COLO829 (cell line): ENCODE measurements around the gene CARS2.
"Not testable (repeated sequence)": the region's sequence is repeated elsewhere in the genome, so short reads cannot be mapped to it uniquely, and the experiment has no call there.

Experiments
- DNase-seq: peaks from one replicate; pipeline ENCODE4 v3.0.0; 2012; ENCODE audit warnings: low spot score

The CARS2 gene

GRCh38 chr13:110706570-110707372, 855 bp upstream of the CARS2 start:
- no peak for DNase-seq

DNA sequence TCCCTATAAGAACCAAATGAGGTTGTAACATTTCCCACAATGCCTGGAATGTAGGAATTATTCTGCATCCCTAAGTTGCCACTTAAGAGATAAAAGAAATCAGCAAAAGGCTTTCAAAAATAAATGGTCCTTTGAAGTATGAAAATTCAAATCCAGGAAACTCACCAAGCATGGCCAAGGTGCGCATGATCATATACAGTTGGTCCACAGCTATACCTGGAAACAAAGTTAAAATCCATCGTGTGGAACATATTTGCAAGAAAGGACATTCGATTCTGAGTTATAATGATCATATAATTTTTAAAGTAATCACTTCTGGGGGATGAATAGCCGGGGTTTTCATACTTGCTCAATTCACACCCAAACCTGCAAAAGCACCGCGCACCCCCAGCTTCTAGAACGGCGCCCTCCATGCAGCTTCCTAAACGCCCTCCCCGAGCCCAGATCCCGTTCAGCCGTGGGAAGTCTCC, 525 bp downstream of the CARS2 start:
- DNase-seq: no peak

GRCh38 chr13:110702591-110703526, 3.1 kb downstream of the CARS2 start:
- no peak for DNase-seq

DNA sequence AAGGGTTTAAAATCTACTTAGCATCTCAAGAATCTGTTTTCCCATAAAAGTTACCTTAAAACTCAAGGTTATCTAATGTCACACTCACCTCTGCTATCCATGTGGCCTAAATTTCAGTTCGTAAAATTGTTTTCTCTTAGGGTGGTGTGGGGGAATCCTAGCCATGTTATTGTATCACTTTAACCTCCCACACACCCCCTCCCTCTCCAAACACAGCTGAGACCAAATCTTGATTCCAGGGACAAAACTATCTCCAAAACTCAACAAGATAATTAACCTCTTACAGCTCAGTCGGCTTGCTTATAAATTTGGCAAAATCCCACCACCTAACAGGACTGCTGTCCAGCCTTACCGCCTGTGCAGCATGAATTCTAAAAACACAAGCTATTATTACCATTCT, 3.8 kb downstream of the CARS2 start:
- DNase-seq: no peak

GRCh38 chr13:110701061-110701460, 4.9 kb downstream of the CARS2 start:
- DNase-seq: not testable (repeated sequence)

GRCh38 chr13:110700641-110701040, 5.3 kb downstream of the CARS2 start:
- DNase-seq: no peak

DNA sequence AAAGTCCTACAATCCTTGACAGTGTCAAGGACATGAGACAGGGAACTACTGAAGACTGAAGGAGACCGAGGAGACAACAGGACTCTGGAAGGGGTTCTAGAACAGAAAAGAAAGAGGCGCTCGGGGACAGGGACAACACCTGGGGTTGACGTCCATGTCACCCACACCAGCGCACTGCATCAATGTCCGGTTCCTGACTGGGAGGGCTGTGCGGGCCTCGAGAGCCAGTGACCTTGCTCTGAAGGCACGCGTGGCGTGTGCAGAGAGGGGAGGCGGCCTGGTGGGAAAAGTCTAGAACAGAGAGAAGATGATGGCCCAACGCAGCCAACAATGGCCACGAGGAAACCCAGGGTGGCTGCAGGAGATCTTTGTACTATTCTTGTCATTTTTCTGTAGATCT, 5.7 kb downstream of the CARS2 start:
- no peak for DNase-seq

- DNase-seq: no peak
These were observed 6.5 kb downstream of the CARS2 start for GRCh38 chr13:110699148-110700145.

DNA sequence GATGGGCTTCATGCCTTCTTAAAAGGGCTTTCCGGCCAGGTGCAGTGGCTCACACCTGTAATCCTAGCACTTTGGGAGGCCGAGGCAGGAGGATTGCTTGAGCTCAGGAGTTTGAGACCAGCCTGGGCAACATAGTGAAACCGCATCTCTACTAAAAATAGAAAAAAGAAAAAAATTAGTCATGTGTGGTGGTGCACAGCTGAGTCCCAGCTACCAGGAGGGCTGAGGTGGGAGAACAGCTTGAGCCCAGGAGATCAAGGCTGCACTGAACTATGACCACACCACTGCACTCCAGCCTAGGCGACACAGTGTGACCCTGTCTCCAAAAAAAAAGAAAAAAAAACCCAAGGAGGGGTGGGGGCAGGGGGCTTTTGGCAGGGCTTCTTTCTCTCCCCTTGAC, 7.2 kb downstream of the CARS2 start:
- DNase-seq: no peak

- no peak for DNase-seq
These were observed 8.1 kb downstream of the CARS2 start for GRCh38 chr13:110697842-110698241.

GRCh38 chr13:110696776-110697175, 9.1 kb downstream of the CARS2 start:
- DNase-seq: no peak

- not testable (repeated sequence) for DNase-seq
These were observed 10.1 kb downstream of the CARS2 start for GRCh38 chr13:110695774-110696173.

DNA sequence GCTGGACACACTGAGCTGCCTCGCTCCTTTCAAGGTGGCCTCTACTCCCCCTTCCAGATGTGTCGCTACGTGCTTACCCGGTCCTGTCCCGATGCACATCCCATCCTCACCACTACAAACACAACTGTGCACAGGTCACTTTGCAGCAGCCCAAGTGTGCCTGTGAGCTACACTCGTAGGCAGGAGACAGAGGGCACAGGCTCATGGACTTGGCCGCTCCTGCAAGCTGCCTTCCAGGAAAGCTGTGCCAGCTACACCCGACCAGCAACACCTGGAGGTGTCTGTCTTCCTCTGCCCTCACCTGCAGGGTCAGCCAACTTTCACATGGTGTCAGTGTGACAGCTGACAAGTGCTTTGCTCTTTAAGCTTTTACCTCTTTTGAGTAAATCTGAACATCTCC, 15.4 kb downstream of the CARS2 start:
- no peak for DNase-seq

GRCh38 chr13:110689711-110690110, 16.2 kb downstream of the CARS2 start:
- DNase-seq: no peak

- DNase-seq: no peak
These were observed 16.9 kb downstream of the CARS2 start for GRCh38 chr13:110689041-110689440.

- no peak for DNase-seq
These were observed 18.2 kb downstream of the CARS2 start for GRCh38 chr13:110687736-110688135.

GRCh38 chr13:110685305-110686020, 20.5 kb downstream of the CARS2 start:
- no peak for DNase-seq

- no peak for DNase-seq
These were observed 21.4 kb downstream of the CARS2 start for GRCh38 chr13:110684388-110685056.

GRCh38 chr13:110683921-110684320, 22.0 kb downstream of the CARS2 start:
- no peak for DNase-seq

DNA sequence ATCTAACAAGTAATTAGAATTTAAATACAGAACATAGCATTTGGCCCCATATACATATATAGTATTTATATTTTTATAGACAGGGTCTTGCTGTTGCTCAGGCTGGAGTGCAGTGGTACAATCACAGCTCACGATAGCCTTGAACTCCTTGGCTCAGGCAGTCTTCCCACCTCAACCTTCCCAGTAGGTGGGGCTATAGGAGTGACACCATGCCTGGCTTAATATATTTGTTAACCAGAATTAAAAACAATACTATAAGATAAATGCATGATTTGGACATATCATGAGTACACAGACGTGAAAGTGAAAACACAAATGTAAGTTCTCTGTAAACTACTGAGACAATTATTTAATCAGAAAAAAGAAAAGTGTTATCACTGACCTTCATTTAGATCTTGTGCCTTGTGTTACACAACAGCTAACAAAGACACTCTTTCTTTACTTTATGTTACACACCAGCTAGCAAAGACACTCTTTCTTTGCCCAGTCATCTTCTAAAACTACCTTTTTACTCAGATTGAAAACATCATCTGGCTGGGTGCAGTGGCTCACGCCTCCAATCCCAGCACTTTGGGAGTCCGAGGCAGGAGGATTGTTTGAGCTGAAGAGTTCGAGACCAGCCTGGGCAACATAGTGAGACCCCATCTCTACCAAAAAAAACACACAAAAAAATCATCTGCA, 22.6 kb downstream of the CARS2 start:
- peak; percentile 85 for DNase-seq
